IMR-90 (cell line): ENCODE results near the gene USP51. TPM values are rescaled to one million over a fixed set of nuclear protein-coding genes. Genes with fewer than 3 reads are reported as not detected.

Source experiments
- ATAC-seq: fragments of 200-7000 bp; cut with Tn5 transposase; 2 replicates; pipeline ENCODE4 v1.9.1; 2020; ENCODE audit warnings: low read depth, mild to moderate bottlenecking, moderate library complexity
- BruUV-seq: library from RNA; stranded (reverse); fragments of 400-500 nt; replicated peaks from 2 replicates; lab custom pipeline; 2021; lab: Mats Ljungman, UMichigan
- CTCF ChIA-PET: fragments of 300-600 bp; formaldehyde crosslinking; extraction: SDS; loops from one replicate; lab custom pipeline; 2021; ENCODE audit warnings: antibody characterized with exemption; lab: Yijun Ruan, JAX
- POLR2A ChIA-PET: fragments of 300-600 bp; sonication (Branson Sonifier 250); formaldehyde crosslinking; loops from one replicate; lab custom pipeline; 2022; ENCODE audit warnings: antibody characterized with exemption; ENCODE audit not compliant: unreplicated experiment; lab: Charles Lee
- DNase-seq: peaks from one replicate; pipeline ENCODE4 v3.0.0; 2013
- H2AFZ ChIP-seq: replicated peaks from 2 replicates; pipeline ENCODE3; 2013; ENCODE audit warnings: low read length, mild to moderate bottlenecking; ENCODE audit not compliant: poor library complexity
- H2AK5ac ChIP-seq: 2 replicates; pipeline ENCODE4 v1.6.1; 2013; ENCODE audit warnings: low read depth, low read length, inconsistent platforms
- H2AK9ac ChIP-seq: replicated peaks from 2 replicates; pipeline ENCODE3; 2013; ENCODE audit warnings: mild to moderate bottlenecking, low read depth, low read length, moderate library complexity; ENCODE audit not compliant: poor library complexity
- H2BK120ac ChIP-seq: 2 replicates; pipeline ENCODE4 v1.6.1; 2013; ENCODE audit warnings: low read depth, low read length, inconsistent platforms
- H2BK15ac ChIP-seq: 3 replicates; pipeline ENCODE4 v1.6.1; 2013; ENCODE audit warnings: low read depth, low read length, inconsistent platforms
- H2BK20ac ChIP-seq: 2 replicates; pipeline ENCODE4 v1.6.1; 2013; ENCODE audit warnings: low read depth, mild to moderate bottlenecking, inconsistent platforms, low read length, moderate library complexity
- H2BK5ac ChIP-seq: 2 replicates; pipeline ENCODE4 v1.6.1; 2013; ENCODE audit warnings: mild to moderate bottlenecking, low read depth, low read length, inconsistent platforms; ENCODE audit not compliant: poor library complexity, severe bottlenecking
- H3K14ac ChIP-seq: replicated peaks from 2 replicates; pipeline ENCODE4 v1.6.1; 2013; ENCODE audit warnings: low read depth, low read length, inconsistent platforms
- H3K18ac ChIP-seq: 2 replicates; pipeline ENCODE4 v1.6.1; 2013; ENCODE audit warnings: low read depth, low read length, control low read depth
- H3K23ac ChIP-seq: 2 replicates; pipeline ENCODE4 v1.6.1; 2013; ENCODE audit warnings: low read depth, low read length, inconsistent platforms
- H3K27ac ChIP-seq: 2 replicates; pipeline ENCODE4 v1.5.1; 2013; ENCODE audit warnings: mild to moderate bottlenecking, control low read depth, low read length; ENCODE audit not compliant: insufficient read depth
- H3K27me3 ChIP-seq: 2 replicates; pipeline ENCODE4 v1.6.1; 2013; ENCODE audit warnings: low read length; ENCODE audit not compliant: control insufficient read depth, insufficient read depth
- H3K36me3 ChIP-seq: 2 replicates; pipeline ENCODE4 v1.6.1; 2013; ENCODE audit warnings: low read length, mixed read lengths; ENCODE audit not compliant: control insufficient read depth, insufficient read depth
- H3K4ac ChIP-seq: 2 replicates; pipeline ENCODE4 v1.6.1; 2013; ENCODE audit warnings: low read depth, low read length, inconsistent platforms
- H3K4me1 ChIP-seq: 2 replicates; pipeline ENCODE4 v1.6.1; 2013; ENCODE audit warnings: low read length, mixed read lengths; ENCODE audit not compliant: control insufficient read depth, insufficient read depth
- H3K4me2 ChIP-seq: 2 replicates; pipeline ENCODE4 v1.6.1; 2013; ENCODE audit warnings: low read depth, mild to moderate bottlenecking, control low read depth, low read length, moderate library complexity
- H3K4me3 ChIP-seq: 2 replicates; pipeline ENCODE4 v1.5.1; 2013; ENCODE audit warnings: low read depth, mild to moderate bottlenecking, control low read depth, low read length, moderate library complexity; ENCODE audit not compliant: insufficient read depth
- H3K56ac ChIP-seq: 2 replicates; pipeline ENCODE4 v1.6.1; 2013; ENCODE audit warnings: low read length, inconsistent platforms; ENCODE audit not compliant: insufficient read depth; ENCODE audit errors: extremely low read depth
- H3K79me1 ChIP-seq, 2 experiments: 2 replicates each; pipeline ENCODE4 v1.6.1; 2013; ENCODE audit warnings: low read length in 2 of 2, inconsistent platforms in 1 of 2, low read depth in 1 of 2
- H3K9ac ChIP-seq: 2 replicates; pipeline ENCODE4 v1.6.1; 2013; ENCODE audit warnings: low read depth, low read length, control low read depth
- H3K9me1 ChIP-seq: 2 replicates; pipeline ENCODE4 v1.6.1; 2013; ENCODE audit warnings: low read length, inconsistent platforms; ENCODE audit not compliant: insufficient read depth
- H3K9me3 ChIP-seq: 2 replicates; pipeline ENCODE4 v1.6.1; 2013; ENCODE audit warnings: low read length; ENCODE audit not compliant: control insufficient read depth, insufficient read depth
- H4K20me1 ChIP-seq: 2 replicates; pipeline ENCODE4 v1.6.1; 2013; ENCODE audit warnings: low read length, inconsistent platforms; ENCODE audit not compliant: insufficient read depth
- H4K5ac ChIP-seq: 2 replicates; pipeline ENCODE4 v1.6.1; 2013; ENCODE audit warnings: mild to moderate bottlenecking, low read depth, low read length, control low read depth
- H4K8ac ChIP-seq, 2 experiments: 2 replicates each; pipeline ENCODE4 v1.6.1; 2013; ENCODE audit warnings: low read depth in 2 of 2, low read length in 2 of 2, control low read depth in 1 of 2, inconsistent platforms in 1 of 2
- H4K91ac ChIP-seq: 2 replicates; pipeline ENCODE4 v1.6.1; 2013; ENCODE audit warnings: low read depth, low read length, inconsistent platforms; ENCODE audit not compliant: insufficient read depth
- CEBPB ChIP-seq: IDR thresholded peaks from 2 replicates; pipeline ENCODE4 v1.6.1; 2012; ENCODE audit warnings: low read depth, low read length, improper control_type of control experiment
- CTCF ChIP-seq: conservative IDR thresholded peaks from 2 replicates; pipeline ENCODE4 v1.5.1; 2012; ENCODE audit warnings: mild to moderate bottlenecking, low read depth, low read length, improper control_type of control experiment
- FOS ChIP-seq: fragments of 150-350 bp; IDR thresholded peaks from 2 replicates; pipeline ENCODE4 v1.6.1; 2016; ENCODE audit warnings: low read depth, low read length
- MAFK ChIP-seq: IDR thresholded peaks from 2 replicates; pipeline ENCODE4 v1.6.1; 2012; ENCODE audit warnings: low read depth, low read length, improper control_type of control experiment
- MAZ ChIP-seq: IDR thresholded peaks from 2 replicates; pipeline ENCODE4 v1.6.1; 2012; ENCODE audit warnings: low read depth, mild to moderate bottlenecking, low read length, improper control_type of control experiment, moderate library complexity, borderline replicate concordance
- MXI1 ChIP-seq: IDR thresholded peaks from 2 replicates; pipeline ENCODE4 v1.6.1; 2012; ENCODE audit warnings: low read depth, mild to moderate bottlenecking, low read length, moderate library complexity, borderline replicate concordance
- NFE2L2 ChIP-seq: fragments of 150-350 bp; IDR thresholded peaks from 2 replicates; pipeline ENCODE4 v1.6.1; 2016; ENCODE audit warnings: low read depth, mild to moderate bottlenecking, low read length
- RAD21 ChIP-seq: IDR thresholded peaks from 2 replicates; pipeline ENCODE4 v1.6.1; 2012; ENCODE audit warnings: low read length, improper control_type of control experiment
- WGBS, 2 experiments: methylation state at CpG; one replicate each; pipeline versions ENCODE4 v1.1.5 to v1.1.7; 2013; ENCODE audit warnings: missing lambda C conversion rate in 2 of 2; ENCODE audit not compliant: insufficient read length in 1 of 2; ENCODE audit errors: extremely low coverage in 2 of 2; 5-methylcytosine and 5-hydroxymethylcytosine counted together
- dilution Hi-C: fragments of 300-500 bp; cut with HindIII; formaldehyde crosslinking; loops from one replicate; pipeline ENCODE4 v1.14.3; 2018; ENCODE audit warnings: low sequenced_read_pairs; ENCODE audit not compliant: unreplicated experiment
- in situ Hi-C: fragments of 300-500 bp; cut with MboI; formaldehyde crosslinking; loops from 3 replicates; pipeline ENCODE4 v1.14.3; 2019; ENCODE audit warnings: low sequenced_read_pairs, inconsistent platforms, mixed read lengths
- intact Hi-C: fragments of 100-400 bp; cut with micrococcal nuclease; formaldehyde crosslinking; loops from 2 replicates; pipeline ENCODE4 v1.10.0; 2022
- polyA plus RNA-seq, 3 experiments: library from polyadenylated mRNA; depleted of rRNA; stranded (reverse); fragments of >200 nt; gene quantifications; 2 replicates each; pipeline ENCODE4 v1.2.3, GENCODE V29; 2012; ENCODE audit warnings: low replicate concordance in 1 of 3
- total RNA-seq: library from RNA; depleted of rRNA; stranded (reverse); fragments of >200 nt; gene quantifications from 2 replicates; pipeline ENCODE4 v1.2.3, GENCODE V29; 2012

The USP51 gene
- total and polyA plus RNA-seq, 2 of the 4 experiments (the other 2 are of a cell fraction) = 0.26 to 2.0 TPM

- H3K79me1 ChIP-seq = no peaks in the 10 kb centered on the region
- POLR2A ChIA-PET = no interaction called here
- CTCF ChIA-PET = no interaction called here
- no peak for DNase-seq
- dilution Hi-C loops = no loop called here
- no peak overlapping the region for H3K18ac ChIP-seq
- H2BK20ac ChIP-seq = no peak overlapping the region
- intact Hi-C loops = no loop called here
- H3K27ac ChIP-seq = no peak overlapping the region
- H3K56ac ChIP-seq = no peak overlapping the region
- no peak overlapping the region for H2BK120ac ChIP-seq
- H4K91ac ChIP-seq = no peak overlapping the region
- no peaks in the 10 kb centered on the region for H3K4me1 ChIP-seq
- no peak overlapping the region for H4K8ac ChIP-seq
- H3K9me3 ChIP-seq = no peaks in the 10 kb centered on the region
- no peaks in the 10 kb centered on the region for H3K9me1 ChIP-seq
- TF ChIP-seq MXI1 = no peak
- no peak for TF ChIP-seq MAZ
- TF ChIP-seq CEBPB = no peak
- TF ChIP-seq CTCF = no peak
- no peak for TF ChIP-seq FOS
- TF ChIP-seq MAFK = peak; percentile 90
- no peak for TF ChIP-seq RAD21
- TF ChIP-seq NFE2L2 = no peak
- no peaks in the 10 kb centered on the region for H3K36me3 ChIP-seq
- no peak for ATAC-seq
- H3K14ac ChIP-seq = no peak overlapping the region
- H2AFZ ChIP-seq = no peak overlapping the region
- 38% methylated on average over 2 of the region's 4 CpGs; no CpG with 5 or more reads in 1 of the 2 experiments for WGBS, 2 experiments
- no peak overlapping the region for H3K9ac ChIP-seq
- no peaks in the 10 kb centered on the region for H4K20me1 ChIP-seq
- no peak overlapping the region for H2AK5ac ChIP-seq
- H2BK15ac ChIP-seq = no peak overlapping the region
- no peak overlapping the region for H3K4me3 ChIP-seq
- H3K4me2 ChIP-seq = no peak overlapping the region
- H4K5ac ChIP-seq = no peak overlapping the region
- in situ Hi-C loops = loop anchor here (25.0 kb wide), 1 partner anchor 221 kb away; the partner anchor contains the start of gene RRAGB
- H3K27me3 ChIP-seq = no peaks in the 10 kb centered on the region; the same call in 1 of the 2 replicates
- no TSS peak for BruUV-seq
- H3K23ac ChIP-seq = no peak overlapping the region
- no peak overlapping the region for H3K4ac ChIP-seq
- H2AK9ac ChIP-seq = no peak overlapping the region
- H2BK5ac ChIP-seq = no peak overlapping the region
Observed at GRCh38 chrX:55490974-55491373, 1.3 kb upstream of the USP51 start.
